NCI-H1436 (cell line): Measurements from ENCODE around the gene G6PD.

Experiments
- DNase-seq: peaks from one replicate; lab custom pipeline; 2025; lab: John Stamatoyannopoulos, UW

The G6PD gene

DNA sequence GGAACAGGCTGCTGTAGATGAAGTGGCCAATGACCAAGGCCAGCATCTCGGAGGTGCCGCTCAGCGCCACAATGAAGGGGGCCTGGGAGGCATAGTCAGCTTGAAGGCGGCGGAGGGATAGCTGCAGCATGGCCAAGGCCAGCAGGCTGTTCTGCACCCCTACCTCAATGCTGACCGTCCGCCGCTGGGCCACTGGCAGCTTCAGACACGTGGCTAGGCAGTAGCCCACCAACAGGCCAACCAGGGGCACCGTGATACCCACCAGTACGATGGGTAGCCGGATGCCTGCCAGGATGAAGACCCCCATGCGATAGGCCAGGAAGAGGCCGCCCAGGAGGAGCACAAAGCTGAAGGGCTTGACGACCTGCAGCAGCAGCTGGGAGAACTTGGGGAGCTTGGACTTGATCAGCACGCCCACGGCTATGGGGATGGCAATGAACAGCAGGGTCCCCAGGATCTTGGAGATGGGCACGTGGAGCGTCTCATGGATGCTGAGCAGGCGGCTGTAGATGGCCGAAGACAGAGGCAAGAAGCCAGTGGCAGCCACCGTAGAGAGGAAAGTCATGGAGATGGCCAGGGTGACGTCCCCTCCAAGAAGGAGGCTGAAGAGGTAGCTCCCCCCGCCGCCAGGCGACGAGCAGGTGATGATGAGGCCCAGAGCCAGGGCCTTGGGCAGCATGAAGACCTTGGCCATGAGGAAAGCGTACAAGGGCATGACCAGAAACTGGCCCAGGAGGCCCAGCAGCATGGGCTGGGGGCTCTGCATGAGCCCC lies 58.9 kb downstream of the G6PD start:
- DNase-seq = no peak

- DNase-seq = peak; percentile 62
Observed at GRCh38 chrX:154486396-154487207, 60.0 kb downstream of the G6PD start, which contains the start of gene UBL4A. TSS of gene UBL4A (minus strand) at chrX:154486615. CDS start at chrX:154486584, 31 bp downstream.

- DNase-seq = no peak
Observed at GRCh38 chrX:154486052-154486395, 60.6 kb downstream of the G6PD start.

- no peak for DNase-seq
Observed at GRCh38 chrX:154485150-154486051, 61.2 kb downstream of the G6PD start.

GRCh38 chrX:154484255-154485149 lies 62.1 kb downstream of the G6PD start:
- DNase-seq = no peak

DNA sequence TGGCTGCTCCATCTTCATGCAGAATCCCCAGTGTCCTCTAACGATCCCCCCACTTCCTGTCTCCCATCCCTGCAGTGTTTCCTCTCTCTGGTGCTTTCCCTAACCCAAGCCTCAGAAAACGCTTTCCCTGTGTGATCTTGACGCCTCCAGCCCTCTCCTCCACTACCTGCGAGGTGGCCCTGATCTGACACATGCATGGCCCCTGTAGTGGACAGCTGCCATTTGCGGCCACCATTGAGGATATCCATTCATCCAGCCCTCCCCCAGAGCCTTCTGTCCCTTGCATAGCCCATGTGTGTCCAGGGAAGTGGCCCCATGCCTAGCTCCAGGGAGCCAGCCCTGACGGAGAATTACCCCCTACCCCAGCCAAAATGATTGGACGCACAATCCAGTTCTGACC lies 63.3 kb downstream of the G6PD start:
- no peak for DNase-seq

GRCh38 chrX:154482786-154483185 lies 63.9 kb downstream of the G6PD start:
- no peak for DNase-seq

GRCh38 chrX:154481911-154482601 lies 64.6 kb downstream of the G6PD start:
- DNase-seq = no peak
